Measurements from ENCODE around the gene TNMD.
A peak's percentile ranks its signal among the peaks of the same experiment; 100 is the strongest.
"Not testable (repeated sequence)": the region's sequence is repeated elsewhere in the genome, so short reads cannot be mapped to it uniquely, and the experiment has no call there.

TNMD gene

DNA sequence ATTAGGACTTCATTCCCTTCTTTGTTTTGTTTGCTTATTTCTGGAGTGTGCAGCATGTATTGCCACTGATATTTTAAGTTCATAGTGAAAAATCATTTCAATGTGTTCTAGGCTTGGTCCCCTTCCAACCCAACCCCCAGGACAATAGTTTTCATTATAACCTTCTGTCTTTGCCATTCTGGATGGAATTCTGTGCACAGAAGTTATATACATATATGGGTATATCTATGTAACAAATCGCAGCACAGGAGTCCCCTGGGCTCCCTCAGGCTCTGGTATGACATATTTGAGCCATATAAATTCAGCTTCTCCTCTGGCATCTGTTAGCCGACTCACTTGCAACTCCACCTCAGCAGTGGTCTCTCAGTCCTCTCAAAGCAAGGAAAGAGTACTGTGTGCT is at the start of gene TNMD:
TNMD (plus strand) TSS at position 326 of the 400 bp plus-strand sequence. CDS start 83 bp downstream, outside the sequence.
- no peak for DNase-seq

DNA sequence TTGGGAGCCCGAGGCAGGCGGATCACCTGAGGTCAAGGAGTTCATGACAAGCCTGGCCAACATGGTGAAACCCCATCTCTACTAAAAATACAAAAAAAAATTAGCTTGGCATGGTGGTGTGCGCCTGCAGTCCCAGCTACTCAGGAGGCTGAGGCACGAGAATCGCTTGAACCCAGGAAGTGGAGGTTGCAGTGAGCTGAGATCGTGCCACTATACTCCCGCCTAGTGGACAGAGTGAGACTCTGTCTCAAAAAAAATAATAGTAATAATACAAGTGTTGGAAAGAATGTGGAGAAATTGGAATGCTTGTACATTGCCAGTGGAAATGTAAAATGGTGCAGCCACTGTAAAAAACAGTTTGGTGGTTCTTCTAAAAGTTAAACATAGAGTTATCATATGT is 19.2 kb upstream of the TNMD start:
- not testable (repeated sequence) for DNase-seq

DNA sequence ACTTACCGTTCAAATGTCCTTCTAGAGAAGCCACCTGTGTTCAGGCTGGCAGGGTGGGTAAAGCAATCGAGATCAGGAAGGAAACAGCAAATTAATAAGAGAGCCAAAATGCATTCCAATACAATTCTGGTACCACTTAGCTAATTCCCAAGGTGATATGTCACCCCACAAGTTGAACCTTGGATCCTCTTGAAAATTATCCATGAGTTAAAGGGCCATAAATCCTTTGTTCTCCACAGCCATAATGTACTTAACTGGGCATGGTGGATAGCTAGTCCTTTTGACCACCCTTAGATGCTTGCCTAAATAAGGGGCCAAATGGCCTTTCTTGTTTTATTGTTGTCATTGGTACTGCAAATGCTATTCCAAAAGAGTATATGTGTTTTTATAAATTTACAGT is 2.0 kb downstream of the TNMD start:
- DNase-seq = no peak

DNA sequence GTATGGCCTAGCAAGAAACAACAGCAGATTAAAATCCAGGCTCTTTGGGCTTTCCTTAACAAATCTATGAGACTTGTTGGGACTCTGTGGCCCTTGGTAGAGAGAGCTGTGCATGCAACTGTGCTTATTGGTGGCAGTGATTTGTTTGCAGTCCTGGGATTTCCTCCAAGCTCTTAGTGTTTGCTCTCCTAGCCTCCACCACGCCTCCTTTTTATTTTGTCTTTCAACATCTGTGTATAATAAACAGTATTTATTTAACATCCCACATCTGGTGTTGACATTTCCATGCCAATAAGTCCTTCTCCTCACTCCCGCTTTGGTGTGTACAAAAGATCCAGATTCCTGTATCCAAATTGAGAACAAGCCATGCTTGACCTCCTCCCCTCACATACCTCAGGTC is 3.1 kb downstream of the TNMD start:
- no peak for DNase-seq

DNA sequence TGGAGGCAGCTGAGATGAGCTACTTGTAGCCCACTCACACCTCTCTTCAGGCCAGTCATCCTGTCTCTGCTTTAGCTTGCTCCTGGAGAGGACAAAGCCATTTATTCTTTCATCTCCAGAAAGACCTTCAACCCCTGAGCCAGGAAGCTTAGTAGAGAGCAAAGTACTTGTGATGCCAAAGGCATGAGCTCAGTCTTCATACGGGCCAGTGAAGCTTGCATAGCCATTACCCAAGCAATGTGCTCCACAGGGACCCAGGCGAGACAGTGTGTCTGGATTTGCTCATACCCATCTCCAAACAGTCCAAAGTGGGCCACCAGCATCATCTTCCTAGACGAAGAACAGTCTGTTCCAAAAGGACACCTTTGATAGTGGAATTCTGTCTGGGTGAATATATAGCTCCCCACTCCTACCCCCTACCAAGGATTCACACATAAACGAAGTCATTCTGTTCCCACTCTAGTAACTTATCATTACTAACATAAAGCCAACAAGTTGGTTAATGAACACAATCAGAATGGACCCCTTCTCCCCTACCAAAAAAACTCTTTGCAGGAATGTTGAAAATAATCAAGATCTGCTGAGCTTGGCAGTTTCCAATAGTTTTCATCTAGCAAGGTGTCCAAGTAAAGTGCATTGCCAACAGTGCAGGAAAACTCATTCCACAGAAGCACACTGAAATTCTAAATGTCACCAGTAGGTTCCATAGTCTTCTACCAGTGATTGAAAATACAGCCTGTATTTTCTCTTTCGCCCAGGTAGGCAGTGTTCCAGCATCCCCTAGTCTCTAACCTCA is 6.7 kb downstream of the TNMD start:
- no peak for DNase-seq

DNA sequence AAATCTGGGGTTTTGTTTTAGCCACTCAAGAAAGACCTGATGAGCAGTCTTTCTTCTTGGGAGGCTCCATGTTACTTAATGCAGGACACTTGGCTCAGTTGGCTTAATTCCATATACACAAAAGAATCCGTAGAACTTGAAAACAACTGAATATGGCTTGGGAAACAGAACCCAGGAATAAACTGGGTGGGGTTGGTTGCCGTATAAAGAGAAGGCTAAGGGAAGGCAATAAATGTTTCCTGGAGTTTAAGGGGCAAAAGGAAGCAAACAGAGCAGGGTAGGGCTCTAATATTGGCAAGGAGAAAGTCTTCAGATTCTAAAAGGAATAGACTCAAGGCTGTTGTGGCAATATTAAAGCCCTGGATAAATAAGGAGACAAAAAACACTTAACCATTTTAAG is 8.4 kb downstream of the TNMD start:
- DNase-seq = no peak

DNA sequence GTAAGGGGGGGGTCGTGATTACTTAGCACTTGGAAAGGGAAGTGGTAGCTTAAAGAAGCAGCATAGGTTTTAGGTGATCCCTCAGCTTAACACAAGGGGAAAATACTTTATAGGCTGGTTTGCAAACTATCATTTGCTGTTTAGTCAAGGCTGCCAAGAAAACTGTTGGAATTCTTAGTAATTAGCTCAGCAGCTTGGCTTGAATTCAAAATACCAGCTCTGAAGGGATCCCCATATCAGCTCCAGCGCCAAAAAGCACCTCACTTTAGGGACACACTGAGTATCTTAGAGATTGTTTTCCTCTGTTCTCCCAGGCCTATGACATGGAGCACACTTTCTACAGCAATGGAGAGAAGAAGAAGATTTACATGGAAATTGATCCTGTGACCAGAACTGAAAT is 8.8 kb downstream of the TNMD start:
- no peak for DNase-seq

DNA sequence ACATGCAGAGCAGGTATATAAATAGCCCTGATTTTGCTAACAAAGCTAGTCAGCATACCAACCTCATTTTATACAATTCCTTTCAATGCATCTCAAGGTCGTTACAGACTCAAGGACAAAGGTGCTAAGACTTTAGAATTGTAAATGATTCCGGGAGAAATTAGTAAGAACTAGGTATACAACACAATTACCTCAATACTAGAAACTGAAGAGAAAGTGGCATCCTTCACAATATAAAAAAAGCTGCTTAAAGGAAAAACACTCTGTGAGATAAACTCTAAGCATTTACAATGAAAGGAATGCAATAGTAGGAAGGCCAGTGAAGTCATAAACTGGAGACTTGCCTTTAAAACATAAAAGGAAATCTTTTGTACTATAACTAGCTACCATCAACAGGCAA is 11.9 kb downstream of the TNMD start:
- DNase-seq = no peak

DNA sequence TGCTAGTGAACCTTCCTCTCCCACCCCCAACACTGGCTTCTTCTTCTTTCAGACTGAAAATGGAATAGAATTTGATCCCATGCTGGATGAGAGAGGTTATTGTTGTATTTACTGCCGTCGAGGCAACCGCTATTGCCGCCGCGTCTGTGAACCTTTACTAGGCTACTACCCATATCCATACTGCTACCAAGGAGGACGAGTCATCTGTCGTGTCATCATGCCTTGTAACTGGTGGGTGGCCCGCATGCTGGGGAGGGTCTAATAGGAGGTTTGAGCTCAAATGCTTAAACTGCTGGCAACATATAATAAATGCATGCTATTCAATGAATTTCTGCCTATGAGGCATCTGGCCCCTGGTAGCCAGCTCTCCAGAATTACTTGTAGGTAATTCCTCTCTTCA is 14.7 kb downstream of the TNMD start:
- no peak for DNase-seq

DNA sequence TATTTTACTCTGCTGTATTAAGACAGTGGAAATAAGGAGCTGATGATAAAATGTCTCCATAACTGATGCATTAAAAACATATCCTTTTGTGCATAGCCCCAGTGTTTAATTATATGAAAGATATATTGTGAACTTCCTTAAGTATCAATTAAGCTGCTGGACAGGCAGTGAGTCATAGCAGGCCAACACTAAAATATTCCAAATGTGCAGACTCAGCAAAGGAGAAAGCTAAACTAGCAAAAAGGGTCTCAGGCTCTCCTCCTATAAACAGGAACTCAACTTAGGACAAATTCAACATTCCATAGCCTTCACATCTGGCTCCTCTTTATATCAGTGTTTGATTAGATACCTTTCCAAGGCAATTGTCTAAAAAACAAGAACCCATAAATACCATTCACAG is 15.6 kb downstream of the TNMD start:
- DNase-seq = no peak

DNA sequence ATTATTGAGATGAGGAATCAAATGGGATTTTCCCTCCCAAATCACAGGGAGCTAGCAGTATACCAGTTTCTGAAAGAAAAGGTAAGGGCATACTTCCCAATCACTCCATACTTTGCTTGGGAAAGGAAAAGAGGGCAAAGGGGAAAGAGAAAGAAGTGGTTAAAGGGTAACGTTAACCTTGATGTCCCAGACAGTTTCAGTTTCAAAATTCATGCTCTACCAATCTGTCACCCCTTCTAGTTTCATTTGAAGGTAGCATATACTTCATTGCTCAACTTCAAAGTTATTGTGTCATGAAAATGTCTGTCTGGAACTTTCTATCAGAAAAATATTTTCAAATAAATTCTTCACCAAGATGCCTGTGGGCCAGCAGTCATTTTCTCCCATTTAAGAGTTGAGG is 16.0 kb downstream of the TNMD start:
- no peak for DNase-seq

DNA sequence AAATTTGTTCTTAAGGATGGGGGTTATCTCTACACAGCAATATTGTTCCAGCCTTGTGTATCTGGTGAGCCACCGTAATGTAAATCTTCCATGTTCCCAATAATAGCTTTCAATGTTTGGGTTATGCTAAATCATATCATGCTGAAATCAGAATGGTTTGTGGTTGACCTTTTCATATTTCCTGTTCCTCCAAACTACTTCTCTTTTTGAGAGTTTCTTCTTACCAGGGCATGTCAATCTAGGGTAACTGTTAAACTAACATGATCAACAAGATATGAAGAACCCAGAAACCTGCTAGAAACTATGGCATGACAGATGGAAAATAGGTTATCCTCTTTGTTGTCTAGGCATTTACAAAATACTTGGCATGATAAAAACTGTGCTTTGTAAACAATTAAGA is 22.0 kb downstream of the TNMD start:
- DNase-seq = no peak

DNA sequence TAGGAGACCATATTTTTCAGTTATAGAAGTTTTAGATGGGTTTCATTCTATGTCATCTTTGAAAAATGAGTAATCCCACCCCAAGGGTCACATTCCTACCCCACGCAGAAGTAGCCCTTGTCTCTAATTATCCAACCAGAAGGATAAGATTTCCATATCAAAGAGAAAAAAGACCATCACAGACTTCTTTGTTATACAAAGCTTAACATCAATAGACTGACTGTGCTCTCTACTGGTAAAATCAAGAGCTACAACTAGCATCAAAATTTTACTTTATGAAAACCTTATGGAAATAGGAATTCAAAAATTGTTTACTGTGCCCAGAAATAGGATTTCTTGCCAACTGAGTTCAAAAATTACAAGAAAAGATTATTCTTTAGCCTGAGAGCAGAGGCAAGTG is 24.9 kb downstream of the TNMD start:
- DNase-seq = no peak

DNA sequence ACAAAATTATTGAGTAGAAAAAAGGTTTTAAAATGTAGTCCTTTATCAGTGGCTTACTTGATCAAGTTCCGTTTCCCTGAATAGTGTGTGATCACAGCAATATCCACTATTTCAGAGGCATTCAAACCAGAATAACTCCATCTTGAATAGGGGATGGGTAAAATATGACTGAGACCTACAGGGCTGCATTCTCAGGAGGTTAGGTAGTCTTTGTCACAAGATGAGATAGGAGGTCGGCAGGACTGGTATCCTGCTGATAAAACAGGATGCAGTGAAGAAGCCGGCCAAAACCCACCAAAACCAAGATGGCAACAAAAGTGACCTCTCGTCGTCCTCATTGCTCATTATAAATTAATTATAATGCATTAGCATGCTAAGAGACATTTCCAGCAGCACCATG is 27.2 kb downstream of the TNMD start:
- no peak for DNase-seq

DNA sequence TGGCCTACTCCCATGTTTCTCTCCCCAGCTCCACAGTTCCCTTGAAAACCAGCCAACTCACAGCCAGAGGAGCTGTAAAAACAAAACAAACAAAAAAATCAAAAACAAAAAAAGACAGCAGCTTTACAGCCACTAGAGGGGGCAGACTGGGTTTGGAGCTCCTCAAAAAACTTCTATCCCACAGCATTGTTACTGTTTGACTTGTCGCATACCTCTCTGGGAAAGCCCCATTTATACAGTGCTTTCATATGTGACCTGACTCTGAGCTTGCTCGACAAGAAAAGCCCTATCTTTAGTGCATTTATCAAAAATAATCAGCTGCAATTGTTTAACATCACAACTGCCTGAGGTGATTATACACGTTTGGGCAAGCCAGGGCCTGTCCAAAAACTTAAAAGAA is 30.3 kb downstream of the TNMD start:
- DNase-seq = no peak

DNA sequence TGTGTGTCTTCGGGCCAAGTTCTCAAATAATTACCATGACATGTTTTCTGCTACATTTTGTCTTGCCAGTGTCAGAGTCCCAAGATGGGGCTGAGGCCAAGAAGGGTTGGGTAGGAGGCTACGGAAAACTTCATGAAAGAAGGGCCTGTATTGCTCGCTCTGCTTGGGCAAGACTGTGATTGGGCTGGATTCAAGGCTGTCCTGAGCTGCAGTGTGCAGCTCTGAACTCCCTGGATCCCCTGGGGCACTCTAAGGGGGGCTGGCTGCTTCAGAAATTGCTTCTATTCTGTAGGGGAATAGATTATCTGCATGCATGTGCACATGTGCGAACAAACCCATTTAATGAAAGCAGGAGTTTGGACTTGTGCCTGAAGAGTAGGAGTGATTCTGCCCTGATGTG is 38.3 kb downstream of the TNMD start:
- no peak for DNase-seq

DNA sequence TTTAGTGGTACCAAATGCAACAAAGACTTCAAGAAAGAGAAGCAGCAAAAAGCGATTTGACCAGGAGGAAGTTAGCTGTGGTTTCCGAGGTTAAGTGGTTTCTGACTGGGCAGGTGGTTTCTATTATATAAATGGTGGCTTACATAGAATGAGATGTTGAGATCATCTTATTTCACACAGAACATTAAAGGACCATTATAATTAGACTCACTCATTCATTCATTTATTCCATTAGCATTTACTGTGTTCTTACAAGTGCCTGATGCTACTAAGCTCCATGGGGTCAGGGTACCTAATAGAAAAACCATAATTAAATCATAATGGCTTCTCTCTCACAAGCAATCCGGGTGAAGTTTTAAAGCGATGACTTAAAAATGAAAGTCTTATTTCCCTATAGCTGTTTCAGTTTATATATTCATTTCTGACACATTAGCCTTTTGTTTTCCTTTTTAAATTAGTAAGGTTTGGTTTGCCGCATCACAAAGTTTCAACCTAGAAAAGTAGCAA is 41.3 kb downstream of the TNMD start:
- no peak for DNase-seq

DNA sequence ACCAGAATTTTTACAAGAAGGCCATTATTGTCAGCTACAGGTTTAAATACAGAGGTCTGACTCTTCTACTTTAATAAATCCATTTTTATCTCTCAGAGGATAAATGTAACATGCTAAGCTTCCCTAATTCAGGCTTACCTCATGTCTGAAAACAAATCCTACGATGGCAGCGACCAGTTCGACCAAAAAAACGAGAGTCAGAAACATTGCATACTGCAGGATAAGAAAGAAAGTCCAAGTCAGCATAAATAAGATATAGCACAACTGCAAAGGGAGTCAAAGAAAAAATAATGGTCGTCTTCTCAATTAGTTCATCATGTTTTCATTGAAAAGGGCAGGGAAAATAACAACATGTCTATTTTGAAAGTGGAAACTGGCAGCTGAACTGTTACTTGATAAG is 50.3 kb downstream of the TNMD start:
- DNase-seq = no peak

DNA sequence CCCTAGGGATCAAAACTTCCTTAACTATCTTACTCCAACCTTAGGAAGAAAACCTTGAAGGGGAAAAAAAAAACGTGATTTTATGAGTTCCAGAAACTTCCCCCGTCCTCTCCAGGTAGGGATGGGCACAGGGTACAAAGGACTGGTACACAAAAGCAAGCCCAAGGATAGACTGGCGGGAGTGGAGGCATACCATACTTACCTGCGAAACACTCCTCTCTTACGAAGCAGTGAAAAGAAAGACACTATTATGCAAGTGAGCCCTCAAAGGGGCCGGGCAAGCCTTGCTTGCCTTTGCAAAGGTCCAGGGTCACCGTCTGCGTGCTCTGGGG is 51.2 kb downstream of the TNMD start:
- no peak for DNase-seq

DNA sequence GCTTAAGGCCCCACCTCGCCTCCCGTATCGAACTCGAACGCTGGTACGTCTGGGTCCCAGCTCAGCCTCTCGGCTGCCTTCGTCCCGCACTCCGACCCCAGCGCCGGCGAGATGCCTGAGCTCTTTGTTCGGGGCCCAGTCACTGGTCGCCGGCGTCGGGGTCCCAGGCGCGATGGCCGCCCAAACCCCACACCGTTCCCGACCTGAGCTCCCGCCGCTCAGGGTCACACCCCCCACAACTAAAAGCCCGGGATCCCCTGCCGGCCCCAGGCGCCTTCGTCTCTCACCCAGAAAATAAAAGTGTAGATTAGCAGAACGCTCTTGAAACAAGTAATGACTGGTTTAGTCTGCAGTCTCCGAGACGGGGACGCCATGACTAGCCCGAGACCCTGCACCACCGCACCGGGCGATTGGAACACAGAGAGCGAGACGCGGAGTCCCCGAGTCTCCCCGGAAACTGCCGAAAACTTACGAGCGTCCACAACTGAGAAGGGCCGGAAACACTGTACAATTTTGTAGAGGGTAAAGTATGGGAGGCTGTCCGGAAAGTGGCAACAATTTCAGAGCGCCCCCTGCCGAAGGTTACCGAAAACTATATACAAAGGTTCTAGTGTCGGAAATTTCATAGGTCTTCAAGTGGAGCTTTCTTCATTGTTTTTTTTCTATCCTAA is 51.7 kb downstream of the TNMD start, which contains the start of gene TSPAN6:
TSPAN6 (minus strand) TSS at position 486 of the 671 bp plus-strand sequence; CDS start at position 374, 112 bp downstream.
- peak; percentile 56 for DNase-seq

DNA sequence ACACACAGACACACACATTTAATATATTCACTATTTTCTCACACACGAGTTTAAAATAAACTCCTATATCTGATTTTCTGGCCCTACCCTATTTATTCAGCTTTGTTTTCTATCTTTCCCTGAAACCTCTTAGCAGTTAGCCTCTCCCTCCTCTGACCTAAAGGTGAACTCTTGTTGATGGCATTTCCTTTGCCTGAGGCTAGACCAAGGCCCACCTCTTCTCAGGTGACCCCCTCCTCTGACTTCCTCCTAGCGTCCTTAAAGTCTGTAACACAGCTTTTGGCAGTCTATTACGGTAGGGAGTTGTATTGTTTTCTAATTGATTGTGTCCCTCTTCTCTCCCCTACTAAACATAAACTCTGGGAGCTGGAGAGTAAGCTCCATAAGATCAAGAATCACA is 57.6 kb downstream of the TNMD start:
- no peak for DNase-seq

DNA sequence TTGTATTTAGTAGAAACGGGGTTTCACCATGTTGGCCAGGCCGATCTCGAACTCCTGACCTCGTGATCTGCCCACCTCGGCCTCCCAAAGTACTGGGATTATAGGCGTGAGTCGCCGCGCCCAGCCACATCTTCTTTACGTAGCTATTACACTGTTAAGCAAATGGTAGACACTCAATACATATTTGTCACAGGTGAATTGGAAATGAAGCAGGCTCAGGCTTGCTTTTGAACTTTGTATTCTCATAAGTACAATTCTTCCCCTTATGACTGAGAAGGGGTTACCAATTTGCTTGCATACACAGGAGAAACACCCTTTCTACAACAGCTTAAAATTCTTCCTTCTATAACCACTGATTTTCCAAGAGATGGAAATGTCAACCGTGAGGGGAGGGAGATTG is 58.5 kb downstream of the TNMD start:
- no peak for DNase-seq

DNA sequence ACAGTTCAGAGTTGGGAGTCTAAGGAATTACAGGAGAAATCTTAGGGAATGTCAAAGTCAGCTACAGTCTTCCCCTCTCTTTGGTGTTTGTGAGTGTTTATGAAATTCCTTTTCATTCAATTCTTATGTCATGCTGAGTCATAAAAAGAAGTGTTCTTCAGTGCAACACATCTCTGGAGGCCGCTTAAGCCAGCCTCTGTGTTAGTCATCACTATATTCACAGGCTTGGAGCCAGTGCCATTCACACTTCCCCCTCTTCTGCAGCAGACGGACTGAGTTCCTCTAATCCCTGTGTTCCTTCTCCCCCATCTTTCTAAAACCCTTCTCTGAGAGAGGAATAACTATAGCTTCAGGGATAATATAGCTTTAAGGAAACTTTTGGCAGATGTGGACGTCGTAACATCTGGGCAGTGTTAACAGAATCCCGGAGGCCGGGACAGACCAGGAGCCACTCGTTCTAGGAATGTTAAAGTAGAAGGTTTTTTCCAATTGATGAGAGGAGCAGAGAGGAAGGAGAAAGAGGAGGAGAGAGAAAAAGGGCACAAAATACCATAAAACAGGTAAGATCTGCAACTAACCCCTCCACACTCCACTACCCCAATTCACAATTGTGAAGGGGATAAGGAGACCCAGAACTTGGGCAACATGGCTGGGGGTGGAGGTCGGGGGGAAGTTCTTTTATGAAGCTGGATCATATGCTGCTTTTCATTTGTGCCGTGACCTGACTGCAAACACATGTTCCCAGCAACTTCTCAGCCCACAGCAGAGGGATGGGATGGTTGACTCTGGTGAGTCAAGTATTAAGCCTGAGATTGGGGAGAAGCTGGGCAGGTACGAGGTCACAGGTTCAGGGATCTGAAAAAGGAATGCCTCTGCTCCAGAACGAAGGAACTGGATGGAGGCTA is 59.5 kb downstream of the TNMD start, which contains the start of gene SRPX2:
SRPX2 (plus strand) TSS at position 244 of the 905 bp plus-strand sequence. CDS start 2,124 bp downstream, outside the sequence.
- DNase-seq = no peak

Measured in stimulated activated naive CD4-positive, alpha-beta T cell treated with Interleukin-2 at 50 U/mL for 16 hours (primary cell).